PC-3 (cell line): ENCODE results near the gene DYNLL2. TPM values are rescaled to one million over a fixed set of nuclear protein-coding genes. Genes with fewer than 3 reads are reported as not detected.
"Not testable (repeated sequence)": the region's sequence is repeated elsewhere in the genome, so short reads cannot be mapped to it uniquely, and the experiment has no call there.

Source experiments
- ATAC-seq: fragments of 200-7000 bp; cut with Tn5 transposase; 2 replicates; pipeline ENCODE4 v1.9.1; 2020; ENCODE audit warnings: mild to moderate bottlenecking, moderate library complexity
- BruUV-seq: library from RNA; stranded (reverse); fragments of 400-500 nt; replicated peaks from 2 replicates; lab custom pipeline; 2021; lab: Mats Ljungman, UMichigan
- CTCF ChIA-PET: fragments of 300-600 bp; sonication (Branson Sonifier 250); formaldehyde crosslinking; loops from one replicate; lab custom pipeline; 2022; ENCODE audit warnings: antibody characterized with exemption; lab: Charles Lee
- POLR2A ChIA-PET: fragments of 300-600 bp; sonication (Branson Sonifier 250); formaldehyde crosslinking; loops from one replicate; lab custom pipeline; 2022; ENCODE audit warnings: antibody characterized with exemption; ENCODE audit not compliant: unreplicated experiment; lab: Charles Lee
- DNase-seq: peaks from one replicate; pipeline ENCODE4 v3.0.0-alpha.2; 2015
- H2AFZ ChIP-seq: fragments of 300-600 bp; sonication (generic); 2 replicates; pipeline ENCODE4 v1.6.0; 2016; ENCODE audit warnings: antibody characterized with exemption, low read length
- H3F3A ChIP-seq: fragments of 300-600 bp; sonication (generic); one replicate; pipeline ENCODE4 v1.6.0; 2017; ENCODE audit warnings: antibody characterized with exemption, low read length, control low read depth, mild to moderate bottlenecking; ENCODE audit not compliant: unreplicated experiment
- H3K27ac ChIP-seq: fragments of 300-600 bp; sonication (generic); 2 replicates; pipeline ENCODE4 v1.5.1; 2016; ENCODE audit warnings: mild to moderate bottlenecking, low read length
- H3K27me3 ChIP-seq: fragments of 300-600 bp; sonication (generic); 2 replicates; pipeline ENCODE4 v1.6.1; 2016; ENCODE audit warnings: low read length, mixed read lengths
- H3K36me3 ChIP-seq: fragments of 300-600 bp; sonication (generic); 2 replicates; pipeline ENCODE4 v1.6.1; 2016; ENCODE audit warnings: low read depth, mixed run types, low read length, mixed read lengths
- H3K4me1 ChIP-seq: fragments of 300-600 bp; sonication (generic); 2 replicates; pipeline ENCODE4 v1.5.1; 2016; ENCODE audit warnings: low read length; ENCODE audit not compliant: insufficient read depth
- H3K4me2 ChIP-seq: fragments of 300-600 bp; sonication (generic); 2 replicates; pipeline ENCODE4 v1.6.0; 2016; ENCODE audit warnings: low read length
- H3K4me3 ChIP-seq: fragments of 300-600 bp; sonication (generic); 2 replicates; pipeline ENCODE4 v1.5.1; 2016; ENCODE audit warnings: mild to moderate bottlenecking, low read length, mixed read lengths
- H3K79me2 ChIP-seq: fragments of 300-600 bp; sonication (generic); 2 replicates; pipeline ENCODE4 v1.6.1; 2017; ENCODE audit warnings: low read length, mixed read lengths
- H3K9ac ChIP-seq: fragments of 300-600 bp; sonication (generic); 2 replicates; pipeline ENCODE4 v1.6.0; 2016; ENCODE audit warnings: mild to moderate bottlenecking, low read length
- H3K9me2 ChIP-seq: fragments of 300-600 bp; sonication (generic); replicated peaks from 2 replicates; pipeline ENCODE4 v1.6.1; 2016; ENCODE audit warnings: mixed run types, low read length, mixed read lengths
- H3K9me3 ChIP-seq: fragments of 300-600 bp; sonication (generic); 2 replicates; pipeline ENCODE4 v1.6.1; 2016; ENCODE audit warnings: low read length, mixed read lengths
- H4K20me1 ChIP-seq: fragments of 300-600 bp; sonication (generic); 2 replicates; pipeline ENCODE4 v1.6.1; 2016; ENCODE audit warnings: low read length, mixed read lengths
- CTCF ChIP-seq: fragments of 300-600 bp; sonication (generic); conservative IDR thresholded peaks from 2 replicates; pipeline ENCODE4 v1.5.1; 2017; ENCODE audit warnings: antibody characterized with exemption, low read depth, mild to moderate bottlenecking, low read length
- EZH2 ChIP-seq: fragments of 300-600 bp; sonication (generic); IDR thresholded peaks from one replicate; pipeline ENCODE4 v1.6.1; 2017; ENCODE audit warnings: antibody characterized with exemption, mild to moderate bottlenecking, low read length; ENCODE audit not compliant: unreplicated experiment
- EZH2phosphoT487 ChIP-seq: fragments of 300-600 bp; sonication (generic); IDR thresholded peaks from 2 replicates; pipeline ENCODE4 v1.6.1; 2018; ENCODE audit warnings: mild to moderate bottlenecking, antibody characterized with exemption, low read length, borderline replicate concordance
- intact Hi-C: fragments of 100-400 bp; cut with micrococcal nuclease; formaldehyde crosslinking; loops from 2 replicates; pipeline ENCODE4 v1.9.0; 2023
- total RNA-seq: library from RNA; depleted of rRNA; stranded (reverse); fragments of >200 nt; gene quantifications from 2 replicates; pipeline ENCODE4 v1.2.3, GENCODE V29; 2014

Gene DYNLL2
- total RNA-seq, 1 experiment from 2014 or later: 38.0 TPM

- H3K4me1 ChIP-seq: no peaks in the 10 kb centered on the region
- no peaks in the 10 kb centered on the region for H3F3A ChIP-seq
- no peaks in the 10 kb centered on the region for H3K9me3 ChIP-seq
- H3K27me3 ChIP-seq: peaks cover 24% of the 10 kb centered on the region
- ATAC-seq (no peak; the same call in 1 of the 2 replicates), DNase-seq (no peak)
- ChIA-PET CTCF (no interaction called here), POLR2A (no interaction called here)
- H2AFZ ChIP-seq: no peak overlapping the region
- no TSS peak for BruUV-seq
- no peaks in the 10 kb centered on the region for H3K9me2 ChIP-seq
- H3K27ac ChIP-seq: no peak overlapping the region
- H3K79me2 ChIP-seq: no peaks in the 10 kb centered on the region
- H3K36me3 ChIP-seq: no peaks in the 10 kb centered on the region
- intact Hi-C loops: no loop called here
- H3K4me2 ChIP-seq: no peak overlapping the region
- H4K20me1 ChIP-seq: no peaks in the 10 kb centered on the region
- no peak overlapping the region for H3K9ac ChIP-seq
- TF ChIP-seq CTCF (no peak), EZH2phosphoT487 (no peak), EZH2 (no peak)
- no peak overlapping the region for H3K4me3 ChIP-seq
These were observed 42.8 kb upstream of the DYNLL2 start for GRCh38 chr17:58040386-58040785.

GRCh38 chr17:58041161-58041560 is 42.1 kb upstream of the DYNLL2 start:
- H3K27ac ChIP-seq: no peak overlapping the region
- ChIA-PET CTCF (no interaction called here), POLR2A (no interaction called here)
- no peaks in the 10 kb centered on the region for H3K9me2 ChIP-seq
- H3F3A ChIP-seq: no peaks in the 10 kb centered on the region
- peaks cover 24% of the 10 kb centered on the region for H3K27me3 ChIP-seq
- TF ChIP-seq CTCF: no peak
- TF ChIP-seq EZH2: no peak
- no peak for TF ChIP-seq EZH2phosphoT487
- H4K20me1 ChIP-seq: no peaks in the 10 kb centered on the region
- no peak overlapping the region for H3K4me2 ChIP-seq
- intact Hi-C loops: no loop called here
- no peak for DNase-seq
- ATAC-seq: no peak
- no peak overlapping the region for H2AFZ ChIP-seq
- H3K36me3 ChIP-seq: no peaks in the 10 kb centered on the region
- no TSS peak for BruUV-seq
- no peaks in the 10 kb centered on the region for H3K4me1 ChIP-seq
- H3K9ac ChIP-seq: no peak overlapping the region
- no peaks in the 10 kb centered on the region for H3K9me3 ChIP-seq
- H3K4me3 ChIP-seq: no peak overlapping the region
- no peaks in the 10 kb centered on the region for H3K79me2 ChIP-seq

- Histone ChIP-seq H3K27ac (no peak overlapping the region), H3K4me1 (no peaks in the 10 kb centered on the region), H3K9me3 (no peaks in the 10 kb centered on the region), H2AFZ (no peak overlapping the region), H3F3A (no peaks in the 10 kb centered on the region), H3K4me2 (no peak overlapping the region), H3K36me3 (no peaks in the 10 kb centered on the region), H3K9ac (no peak overlapping the region), H3K79me2 (no peaks in the 10 kb centered on the region), H3K9me2 (no peaks in the 10 kb centered on the region), H3K27me3 (peaks cover 19% of the 10 kb centered on the region), H3K4me3 (no peak overlapping the region), H4K20me1 (no peaks in the 10 kb centered on the region)
- intact Hi-C loops: no loop called here
- CTCF ChIA-PET: no interaction called here
- POLR2A ChIA-PET: no interaction called here
- ATAC-seq (no peak), DNase-seq (no peak)
- TF ChIP-seq CTCF: no peak
- TF ChIP-seq EZH2phosphoT487: no peak
- TF ChIP-seq EZH2: no peak
- BruUV-seq: no TSS peak
These were observed 39.7 kb upstream of the DYNLL2 start for GRCh38 chr17:58043221-58044181.

- H3K4me1 ChIP-seq, CTCF ChIA-PET, H3K4me2 ChIP-seq, ATAC-seq, BruUV-seq, H2AFZ ChIP-seq, H3K9me2 ChIP-seq, H3K9me3 ChIP-seq, H3K9ac ChIP-seq, H3F3A ChIP-seq, DNase-seq, intact Hi-C loops, H3K27ac ChIP-seq, H3K79me2 ChIP-seq, H3K36me3 ChIP-seq, H4K20me1 ChIP-seq, H3K4me3 ChIP-seq: not testable (repeated sequence)
- POLR2A ChIA-PET: interaction anchor here (0.6 kb wide), 1 partner anchor 31 kb away, joined by 4 read pairs; no protein-coding TSS in a partner anchor
- peaks cover 19% of the 10 kb centered on the region for H3K27me3 ChIP-seq
These were observed 39.0 kb upstream of the DYNLL2 start for GRCh38 chr17:58044256-58044655.
